Activated T-helper 1 cell treated with anti-CD3 and anti-CD28 coated beads, Interleukin-2, amount 50 U/mL, for 16 hours (primary cell): ENCODE results near the gene EXOC3L2.

Experiments used
- DNase-seq, 2 donors: peaks; one replicate each; pipeline ENCODE4 v3.0.0-alpha.2; 2020; ENCODE audit warnings: low read depth in 1 of 2, low spot score in 1 of 2

The EXOC3L2 gene

GRCh38 chr19:45162608-45163143, 82.5 kb downstream of the EXOC3L2 start:
- DNase-seq, result no peak
